ENCODE measurements around the gene ATG2B. TPM values are rescaled to one million over a fixed set of nuclear protein-coding genes. Genes with fewer than 3 reads are reported as not detected.

ATG2B gene
- total RNA-seq, 1 donor from 2014 or later: 22.4 TPM

- ATAC-seq: no peak
- Histone ChIP-seq H3K4me3 (no peak overlapping the region), H3K36me3 (no peaks in the 10 kb centered on the region), H3K9me3 (peaks cover 6% of the 10 kb centered on the region), H3K4me1 (peaks cover 8% of the 10 kb centered on the region), H3K27ac (no peak overlapping the region), H3K27me3 (ENCODE audit: low read depth) (no peaks in the 10 kb centered on the region)
- no peak for TF ChIP-seq CTCF (IDR thresholded peaks at IDR 0.05)
- no peak for DNase-seq
- intact Hi-C loops (cut with DNase I): loop anchor here (5.0 kb wide), 1 partner anchor 171 kb away; no protein-coding TSS in a partner anchor
These were observed 90.2 kb downstream of the ATG2B start for GRCh38 chr14:96272777-96273473.

GRCh38 chr14:96271421-96271762 is 91.7 kb downstream of the ATG2B start:
- H3K9me3 ChIP-seq: no peaks in the 10 kb centered on the region
- intact Hi-C loops (cut with DNase I): loop anchor here (5.0 kb wide), 1 partner anchor 169 kb away; no protein-coding TSS in a partner anchor
- TF ChIP-seq CTCF (IDR thresholded peaks at IDR 0.05): no peak
- H3K4me1 ChIP-seq: peaks cover 8% of the 10 kb centered on the region
- no peaks in the 10 kb centered on the region for H3K36me3 ChIP-seq
- no peaks in the 10 kb centered on the region for H3K27me3 ChIP-seq (ENCODE audit: low read depth)
- H3K4me3 ChIP-seq: no peak overlapping the region
- H3K27ac ChIP-seq: no peak overlapping the region
- no peak for ATAC-seq
- DNase-seq: no peak

GRCh38 chr14:96270565-96271420 is 92.3 kb downstream of the ATG2B start:
- no peak for DNase-seq
- no peak for ATAC-seq
- no peaks in the 10 kb centered on the region for H3K9me3 ChIP-seq
- no peak overlapping the region for H3K27ac ChIP-seq
- TF ChIP-seq CTCF (IDR thresholded peaks at IDR 0.05): no peak
- H3K36me3 ChIP-seq: no peaks in the 10 kb centered on the region
- no peaks in the 10 kb centered on the region for H3K27me3 ChIP-seq (ENCODE audit: low read depth)
- H3K4me1 ChIP-seq: peaks cover 8% of the 10 kb centered on the region
- no peak overlapping the region for H3K4me3 ChIP-seq
- intact Hi-C loops (cut with DNase I): loop anchor here (5.0 kb wide), 1 partner anchor 168 kb away; no protein-coding TSS in a partner anchor

GRCh38 chr14:96269359-96269710 is 93.8 kb downstream of the ATG2B start:
- Histone ChIP-seq H3K4me3 (no peak overlapping the region), H3K27me3 (ENCODE audit: low read depth) (no peaks in the 10 kb centered on the region), H3K9me3 (no peaks in the 10 kb centered on the region), H3K36me3 (no peaks in the 10 kb centered on the region), H3K4me1 (no peaks in the 10 kb centered on the region), H3K27ac (no peak overlapping the region)
- intact Hi-C loops (cut with DNase I): no loop called here
- ATAC-seq (peak in 1 of 2 donors; percentile 18), DNase-seq (no peak)
- no peak for TF ChIP-seq CTCF (IDR thresholded peaks at IDR 0.05)

- H3K27ac ChIP-seq: no peak overlapping the region
- no peak for TF ChIP-seq CTCF (IDR thresholded peaks at IDR 0.05)
- intact Hi-C loops (cut with DNase I): no loop called here
- no peaks in the 10 kb centered on the region for H3K4me1 ChIP-seq
- H3K9me3 ChIP-seq: no peaks in the 10 kb centered on the region
- ATAC-seq (peak; percentile 52 to 79), DNase-seq (no peak)
- H3K4me3 ChIP-seq: no peak overlapping the region
- H3K27me3 ChIP-seq (ENCODE audit: low read depth): no peaks in the 10 kb centered on the region
- H3K36me3 ChIP-seq: no peaks in the 10 kb centered on the region
These were observed 94.4 kb downstream of the ATG2B start for GRCh38 chr14:96268431-96269358.

Data from lower lobe of right lung (tissue), 2 donors.